Testis (tissue), 2 donors: Measurements from ENCODE around the gene GLIS1.

Source experiments
- POLR2A ChIP-seq: fragments of 450-650 bp; IDR thresholded peaks from one replicate; pipeline ENCODE4 v1.6.1; 2017; ENCODE audit warnings: antibody characterized with exemption, mild to moderate bottlenecking, moderate library complexity
- TF ChIP-seq, protein P1 (sequence below), 3 experiments: fragments of 450-650 bp in 2 of 3; fragments of 200-600 bp in 1 of 3; sonication (generic) in 1 of 3; IDR thresholded peaks; one replicate each; pipeline ENCODE4 v1.5.1; 2016 to 2019; ENCODE audit warnings: antibody characterized with exemption in 3 of 3, mild to moderate bottlenecking in 2 of 3, moderate library complexity in 1 of 3

DNA sequence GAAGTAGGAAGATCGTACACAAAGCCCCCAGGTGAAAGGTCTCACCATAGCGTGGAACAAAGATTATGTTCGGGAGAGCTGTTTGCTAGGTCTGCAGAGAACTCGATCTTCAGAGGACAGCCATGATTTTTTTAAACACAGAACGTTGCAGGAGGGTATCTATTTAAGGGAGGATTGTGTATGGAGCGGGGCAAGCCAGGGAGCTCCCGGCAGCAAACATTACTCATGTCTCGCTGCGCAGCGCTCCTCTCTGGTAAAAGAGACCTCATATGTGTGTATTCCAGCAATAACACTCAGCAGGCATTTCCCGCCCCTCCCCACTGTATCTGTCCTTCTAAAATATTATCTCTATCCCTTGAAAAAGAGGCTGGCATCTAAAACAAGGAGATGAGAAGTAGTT lies 2.7 kb downstream of the GLIS1 start:
- TF ChIP-seq, protein P1, sequence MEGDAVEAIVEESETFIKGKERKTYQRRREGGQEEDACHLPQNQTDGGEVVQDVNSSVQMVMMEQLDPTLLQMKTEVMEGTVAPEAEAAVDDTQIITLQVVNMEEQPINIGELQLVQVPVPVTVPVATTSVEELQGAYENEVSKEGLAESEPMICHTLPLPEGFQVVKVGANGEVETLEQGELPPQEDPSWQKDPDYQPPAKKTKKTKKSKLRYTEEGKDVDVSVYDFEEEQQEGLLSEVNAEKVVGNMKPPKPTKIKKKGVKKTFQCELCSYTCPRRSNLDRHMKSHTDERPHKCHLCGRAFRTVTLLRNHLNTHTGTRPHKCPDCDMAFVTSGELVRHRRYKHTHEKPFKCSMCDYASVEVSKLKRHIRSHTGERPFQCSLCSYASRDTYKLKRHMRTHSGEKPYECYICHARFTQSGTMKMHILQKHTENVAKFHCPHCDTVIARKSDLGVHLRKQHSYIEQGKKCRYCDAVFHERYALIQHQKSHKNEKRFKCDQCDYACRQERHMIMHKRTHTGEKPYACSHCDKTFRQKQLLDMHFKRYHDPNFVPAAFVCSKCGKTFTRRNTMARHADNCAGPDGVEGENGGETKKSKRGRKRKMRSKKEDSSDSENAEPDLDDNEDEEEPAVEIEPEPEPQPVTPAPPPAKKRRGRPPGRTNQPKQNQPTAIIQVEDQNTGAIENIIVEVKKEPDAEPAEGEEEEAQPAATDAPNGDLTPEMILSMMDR (IDR thresholded peaks at IDR 0.05): no peak
- no peak for TF ChIP-seq POLR2A
